HepG2 (cell line): Measurements from ENCODE around the gene RBBP9. TPM values are rescaled to one million over a fixed set of nuclear protein-coding genes. Genes with fewer than 3 reads are reported as not detected.
A peak's percentile ranks its signal among the peaks of the same experiment; 100 is the strongest.

ENCODE experiments used
- ARID2 ChIP-seq: sonication (generic); formaldehyde crosslinking; IDR thresholded peaks from 2 replicates; pipeline ENCODE4 v1.8.1; 2022; ENCODE audit warnings: mild to moderate bottlenecking, missing genetic modification reagents, borderline replicate concordance
- ARNT ChIP-seq: fragments of 450-650 bp; IDR thresholded peaks from 2 replicates; pipeline ENCODE4 v1.6.1; 2017
- HMGXB4 ChIP-seq, 2 experiments: sonication (generic) in 1 of 2; formaldehyde crosslinking in 1 of 2; IDR thresholded peaks; 2 replicates each; pipeline versions ENCODE4 v1.4.0 to v1.6.1; 2018 to 2020; ENCODE audit warnings: missing genetic modification reagents in 2 of 2, borderline replicate concordance in 1 of 2, low read depth in 1 of 2, mild to moderate bottlenecking in 1 of 2, missing biosample characterization in 1 of 2
- ISL2 ChIP-seq: sonication (generic); formaldehyde crosslinking; IDR thresholded peaks from 2 replicates; pipeline ENCODE4 v1.5.0; 2020; ENCODE audit warnings: missing genetic modification reagents
- KDM5A ChIP-seq: fragments of 200-600 bp; sonication (generic); IDR thresholded peaks from 2 replicates; pipeline ENCODE4 v1.7.0; 2018; ENCODE audit warnings: antibody characterized with exemption, mild to moderate bottlenecking, low read length, borderline replicate concordance
- MAFK ChIP-seq, 2 experiments: IDR thresholded peaks in 1 of 2; conservative IDR thresholded peaks in 1 of 2; 2 replicates each; pipeline ENCODE4 v1.6.1; 2011; ENCODE audit warnings: improper control_type of control experiment in 2 of 2, low read length in 2 of 2
- MED8 ChIP-seq: sonication (generic); formaldehyde crosslinking; IDR thresholded peaks from 2 replicates; pipeline ENCODE4 v1.8.1; 2023; ENCODE audit warnings: mild to moderate bottlenecking, missing genetic modification reagents; ENCODE audit not compliant: insufficient replicate concordance
- POGZ ChIP-seq: sonication (generic); formaldehyde crosslinking; IDR thresholded peaks from 2 replicates; pipeline ENCODE4 v1.4.0; 2020; ENCODE audit warnings: mild to moderate bottlenecking, missing genetic modification reagents
- RARA ChIP-seq: IDR thresholded peaks from 2 replicates; pipeline ENCODE4 v1.6.1; 2016; ENCODE audit warnings: missing genetic modification reagents, missing compliant biosample characterization
- SALL1 ChIP-seq: sonication (generic); formaldehyde crosslinking; IDR thresholded peaks from 2 replicates; pipeline ENCODE4 v1.8.0; 2022; ENCODE audit warnings: mild to moderate bottlenecking, missing genetic modification reagents
- THAP9 ChIP-seq: sonication (generic); formaldehyde crosslinking; IDR thresholded peaks from 2 replicates; pipeline ENCODE4; 2020; ENCODE audit warnings: missing genetic modification reagents, mild to moderate bottlenecking, borderline replicate concordance
- ZFP82 ChIP-seq: sonication (generic); formaldehyde crosslinking; IDR thresholded peaks from 2 replicates; pipeline ENCODE4 v1.5.1; 2020; ENCODE audit warnings: mild to moderate bottlenecking, missing genetic modification reagents, borderline replicate concordance
- ZNF274 ChIP-seq: sonication (generic); formaldehyde crosslinking; IDR thresholded peaks from 2 replicates; pipeline ENCODE4 v1.5.1; 2020; ENCODE audit warnings: mild to moderate bottlenecking, missing genetic modification reagents
- ZNF280B ChIP-seq: sonication (generic); formaldehyde crosslinking; IDR thresholded peaks from 2 replicates; pipeline ENCODE4 v1.5.0; 2020; ENCODE audit warnings: missing genetic modification reagents, mild to moderate bottlenecking, borderline replicate concordance
- ZNF556 ChIP-seq: sonication (generic); formaldehyde crosslinking; IDR thresholded peaks from 2 replicates; pipeline ENCODE4 v1.4.0; 2020; ENCODE audit warnings: mild to moderate bottlenecking, missing genetic modification reagents, borderline replicate concordance
- ZNF687 ChIP-seq: sonication (generic); formaldehyde crosslinking; IDR thresholded peaks from 2 replicates; pipeline ENCODE4 v1.5.1; 2020; ENCODE audit warnings: mild to moderate bottlenecking, missing genetic modification reagents, moderate library complexity
- polyA plus RNA-seq, 8 experiments: library from polyadenylated mRNA; depleted of rRNA in 3 of 8; stranded (reverse) in 7 of 8; unstranded in 1 of 8; fragments of >200 nt; fragmentation: Illumina TruSeq in 4 of 8; extraction: Trizol in 4 of 8; gene quantifications; 2 replicates each; pipeline versions ENCODE4 v1.2.1 to v1.2.3, GENCODE V29; 2011 to 2016; ENCODE audit warnings: low read depth in 4 of 8, missing spikeins in 1 of 8, mixed read lengths in 1 of 8; ENCODE audit not compliant: insufficient read depth in 1 of 8
- total RNA-seq, 5 experiments: library from RNA; depleted of rRNA; stranded (reverse); fragments of >200 nt; fragmentation: Illumina TruSeq; extraction: Trizol; gene quantifications; 2 replicates each; pipeline ENCODE4 v1.2.3, GENCODE V29; 2016; ENCODE audit warnings: low read depth in 1 of 5

Gene RBBP9
- total and polyA plus RNA-seq, 2 of the 13 experiments (the other 11 are each of a cell fraction or from before 2014, with no cell fraction given), result 28.0 to 56.3 TPM

- TF ChIP-seq RARA (CRISPR knock-in tag) (0 out of 2 replicates have a peak, but pooled peaks have one; percentile 10), ZNF687 (CRISPR knock-in tag) (peak; percentile 98), ARNT (no peak), ARID2 (CRISPR knock-in tag) (0 out of 2 replicates have a peak, but pooled peaks have one; percentile 31), KDM5A (peak; percentile 90), ISL2 (CRISPR knock-in tag) (peak; percentile 68), ZNF556 (no peak; the same call in 1 of the 2 replicates), THAP9 (CRISPR knock-in tag) (peak; percentile 99), MED8 (CRISPR knock-in tag) (no peak), ZFP82 (CRISPR knock-in tag) (no peak), SALL1 (CRISPR knock-in tag) (peak; percentile 96), ZNF274 (CRISPR knock-in tag) (peak; percentile 87; the same call in 1 of the 2 replicates), ZNF280B (CRISPR knock-in tag) (peak; percentile 91; the same call in 1 of the 2 replicates), HMGXB4 (CRISPR knock-in tag; IDR thresholded peaks at IDR 0.05; ENCODE audit: borderline replicate concordance in 1 of 2, low read depth in 1 of 2) (peak; percentile 92 to 97), MAFK (conservative IDR thresholded peaks at IDR 0.05 in 1 of 2, IDR thresholded peaks at IDR 0.05 in 1 of 2; ENCODE audit: low read length in 2 of 2) (0 out of 4 replicates have a peak, but pooled peaks of 1 of the 2 experiments have one; percentile 16), POGZ (CRISPR knock-in tag) (peak; percentile 96)
Observed at GRCh38 chr20:18507218-18508191, 10.5 kb upstream of the RBBP9 start, which contains the start of gene SEC23B (continued).
